T1000 (cell line): Measurements from ENCODE around the gene CASP7.
"Not testable (repeated sequence)": the region's sequence is repeated elsewhere in the genome, so short reads cannot be mapped to it uniquely, and the experiment has no call there.

Source experiments
- DNase-seq: peaks from one replicate; lab custom pipeline; 2025; ENCODE audit warnings: mixed read lengths; lab: John Stamatoyannopoulos, UW

The CASP7 gene

GRCh38 chr10:113679463-113680189, at the start of gene CASP7:
CASP7 (plus strand) TSS chr10:113679912; CDS start chr10:113697494, 17,582 bp downstream.
- peak; percentile 79 for DNase-seq

GRCh38 chr10:113630929-113631533, 48.7 kb upstream of the CASP7 start:
- DNase-seq, result no peak

GRCh38 chr10:113631684-113632367, 47.9 kb upstream of the CASP7 start:
- DNase-seq, result no peak

- DNase-seq, result no peak
These were observed 39.7 kb upstream of the CASP7 start for GRCh38 chr10:113639966-113640365.

- DNase-seq, result no peak
These were observed 38.0 kb upstream of the CASP7 start for GRCh38 chr10:113641702-113642101.

- DNase-seq, result no peak
These were observed 36.5 kb upstream of the CASP7 start for GRCh38 chr10:113643183-113643582.

- DNase-seq, result no peak
These were observed 35.3 kb upstream of the CASP7 start for GRCh38 chr10:113644185-113645120.

- DNase-seq, result no peak
These were observed 33.1 kb upstream of the CASP7 start for GRCh38 chr10:113646336-113647201.

- DNase-seq, result no peak
These were observed 31.9 kb upstream of the CASP7 start for GRCh38 chr10:113647812-113648211.

- no peak for DNase-seq
These were observed 31.2 kb upstream of the CASP7 start for GRCh38 chr10:113648478-113648877.

- no peak for DNase-seq
These were observed 29.5 kb upstream of the CASP7 start for GRCh38 chr10:113650172-113650571.

GRCh38 chr10:113651021-113651420, 28.7 kb upstream of the CASP7 start:
- DNase-seq, result no peak

- DNase-seq, result no peak
These were observed 27.8 kb upstream of the CASP7 start for GRCh38 chr10:113651898-113652297.

- not testable (repeated sequence) for DNase-seq
These were observed 27.3 kb upstream of the CASP7 start for GRCh38 chr10:113652456-113652855.

GRCh38 chr10:113656896-113657295, 22.8 kb upstream of the CASP7 start:
- no peak for DNase-seq

- DNase-seq, result no peak
These were observed 22.2 kb upstream of the CASP7 start for GRCh38 chr10:113657544-113657943.

GRCh38 chr10:113661332-113661731, 18.4 kb upstream of the CASP7 start:
- no peak for DNase-seq

GRCh38 chr10:113663142-113663541, 16.6 kb upstream of the CASP7 start:
- DNase-seq, result no peak

- DNase-seq, result no peak
These were observed 15.8 kb upstream of the CASP7 start, which contains the start of gene NRAP for GRCh38 chr10:113663908-113664307. NRAP (minus strand) TSS chr10:113664041; CDS start chr10:113663882, 159 bp downstream.

- DNase-seq, result no peak
These were observed 14.4 kb upstream of the CASP7 start for GRCh38 chr10:113665352-113665751.
